Activated CD8-positive, alpha-beta memory T cell treated with anti-CD3 and anti-CD28 coated beads for 4 hours (primary cell): Measurements from ENCODE around the gene RAI1.
A peak's percentile ranks its signal among the peaks of the same experiment; 100 is the strongest.

Experiments used
- DNase-seq, 2 donors: peaks; one replicate each; pipeline ENCODE4 v3.0.0-alpha.2; 2020; ENCODE audit warnings: low read depth in 2 of 2

Gene RAI1

DNA sequence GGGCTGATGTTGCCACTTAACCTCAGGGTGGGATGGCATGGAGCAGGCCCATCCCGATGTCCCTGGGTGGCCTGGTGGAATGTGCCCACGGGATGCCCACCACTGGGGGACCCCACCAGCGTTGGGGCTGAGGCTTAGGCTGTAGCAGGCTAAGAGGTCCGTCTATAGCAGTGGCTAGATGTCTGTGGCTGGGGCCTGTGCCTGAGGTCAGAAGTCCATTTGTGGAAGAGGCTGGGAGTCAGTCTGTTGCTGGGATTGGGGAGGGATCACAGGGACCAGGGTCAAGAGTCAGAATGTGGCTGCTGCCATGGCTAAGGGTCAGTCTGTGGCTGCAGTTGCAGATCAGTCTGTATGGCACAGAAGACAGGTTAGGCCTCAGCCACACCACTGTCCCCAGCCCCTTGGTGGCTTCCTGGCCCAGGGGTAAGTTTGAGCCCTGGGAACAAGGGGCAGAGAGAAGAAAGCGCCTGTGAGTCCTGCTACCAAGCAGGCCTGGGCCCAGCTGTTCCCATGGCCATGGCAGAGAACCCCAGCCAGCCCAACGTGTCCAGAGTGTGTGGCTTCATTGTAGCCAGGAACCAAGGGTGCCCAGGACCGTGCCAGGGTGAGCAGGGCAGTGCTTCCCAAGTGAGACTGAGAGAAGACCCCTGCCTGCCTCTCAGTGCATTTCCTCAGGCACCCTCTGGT is 35.7 kb downstream of the RAI1 start:
- DNase-seq: no peak

DNA sequence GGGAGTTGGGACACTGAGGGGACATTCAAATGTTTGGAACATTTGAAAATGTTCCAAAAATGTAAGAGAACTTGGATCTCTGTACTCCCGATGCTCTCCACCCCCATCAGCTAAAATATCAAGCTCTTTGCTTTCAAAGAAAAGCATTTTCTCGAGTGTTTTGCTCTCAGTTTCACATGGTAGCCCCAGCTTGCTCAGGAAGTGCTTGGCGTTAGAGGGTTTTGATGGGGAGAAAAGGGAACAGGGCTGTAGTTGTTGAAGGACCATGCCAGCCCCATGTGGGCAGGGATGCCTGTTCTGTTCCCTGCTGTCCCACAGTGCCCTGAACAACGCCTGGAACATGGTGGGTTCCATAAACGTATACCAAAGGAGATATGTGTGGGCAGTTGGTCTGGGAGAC is 37.0 kb downstream of the RAI1 start:
- no peak for DNase-seq

DNA sequence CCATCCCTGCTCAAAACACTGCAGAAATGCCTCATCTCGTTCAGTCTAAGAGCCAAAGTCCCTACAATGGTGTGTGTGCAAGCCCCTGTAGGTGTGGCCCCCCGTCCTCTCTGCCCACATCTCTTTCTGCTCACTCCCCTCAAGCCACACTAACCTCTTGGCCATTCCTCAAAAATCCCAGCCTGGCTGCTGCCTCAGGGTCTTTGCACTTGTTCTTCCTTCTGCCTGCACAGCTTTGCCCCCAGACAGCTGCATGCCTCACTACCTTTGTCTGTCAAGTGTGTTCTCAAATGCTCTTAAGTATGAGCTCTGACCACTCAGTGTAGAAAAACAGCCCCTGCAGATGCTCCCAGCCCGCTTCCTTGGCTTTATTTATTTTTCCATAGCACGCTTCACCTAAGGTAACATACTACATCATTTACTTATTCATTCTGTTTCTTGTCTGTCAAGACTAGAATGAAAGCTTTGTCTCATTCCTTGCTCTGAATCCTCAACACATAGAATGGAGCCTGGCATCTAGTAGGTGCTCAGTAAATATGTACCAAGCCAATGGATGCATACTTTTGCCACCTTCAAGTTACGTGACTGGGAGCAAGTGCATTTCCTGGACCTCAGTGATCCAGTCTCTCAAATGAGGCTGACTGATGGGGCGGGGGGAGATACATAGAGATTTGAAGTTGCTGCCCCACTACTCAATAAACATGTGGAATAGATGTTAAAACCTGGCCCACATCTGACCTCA is 38.1 kb downstream of the RAI1 start:
- DNase-seq: no peak

DNA sequence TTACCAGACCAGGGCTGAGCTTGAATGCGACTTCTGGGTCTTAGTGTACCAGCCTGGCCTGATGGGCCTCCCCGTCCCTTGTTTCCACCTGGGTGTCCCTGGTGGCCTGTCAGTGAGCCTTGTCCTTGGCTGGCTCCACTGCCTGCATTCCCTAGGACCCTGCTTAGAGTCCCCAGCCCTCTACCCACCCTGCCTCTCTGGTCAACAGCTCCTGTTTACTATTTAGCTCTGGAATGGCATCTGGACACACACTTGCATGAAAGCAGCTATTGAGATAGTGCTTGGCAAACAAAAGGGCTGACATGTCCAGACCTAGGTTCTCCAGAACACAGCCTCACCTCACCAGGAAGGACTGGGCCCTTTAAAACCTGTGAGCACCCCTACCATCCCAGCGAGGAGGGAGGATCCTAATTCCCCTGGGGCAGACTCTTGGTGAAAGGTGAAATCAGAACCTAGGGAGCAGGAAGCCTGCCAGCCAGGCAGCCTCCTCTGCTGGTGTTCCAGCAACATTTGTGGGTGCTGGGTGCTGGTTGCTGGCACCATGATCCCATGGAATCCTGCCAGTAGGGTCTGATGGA is 38.8 kb downstream of the RAI1 start:
- no peak for DNase-seq

DNA sequence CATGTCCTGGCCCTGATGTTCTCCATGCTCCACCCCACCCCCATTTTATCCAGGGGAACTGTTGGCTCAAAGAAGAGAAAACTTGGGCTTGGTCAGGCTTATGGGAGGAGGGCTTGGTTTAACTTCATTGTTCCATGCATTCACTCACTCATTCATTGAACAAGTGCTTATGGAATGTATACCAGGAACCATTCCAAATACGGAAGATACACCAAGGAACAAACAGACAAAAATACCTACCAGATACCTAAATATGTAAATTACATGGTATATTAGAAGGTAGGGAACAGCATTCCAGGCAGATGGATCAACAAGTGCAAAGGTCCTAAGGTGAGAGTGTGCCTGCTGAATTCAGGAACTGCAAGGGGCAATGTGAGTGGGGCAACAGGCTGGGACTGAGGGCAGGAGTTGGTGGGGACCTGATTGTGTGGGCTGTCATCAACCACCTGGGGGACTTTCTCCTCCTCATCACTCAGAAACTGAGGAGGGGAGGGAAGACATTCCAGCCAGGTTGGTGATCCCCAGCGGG is 39.9 kb downstream of the RAI1 start:
- no peak for DNase-seq

DNA sequence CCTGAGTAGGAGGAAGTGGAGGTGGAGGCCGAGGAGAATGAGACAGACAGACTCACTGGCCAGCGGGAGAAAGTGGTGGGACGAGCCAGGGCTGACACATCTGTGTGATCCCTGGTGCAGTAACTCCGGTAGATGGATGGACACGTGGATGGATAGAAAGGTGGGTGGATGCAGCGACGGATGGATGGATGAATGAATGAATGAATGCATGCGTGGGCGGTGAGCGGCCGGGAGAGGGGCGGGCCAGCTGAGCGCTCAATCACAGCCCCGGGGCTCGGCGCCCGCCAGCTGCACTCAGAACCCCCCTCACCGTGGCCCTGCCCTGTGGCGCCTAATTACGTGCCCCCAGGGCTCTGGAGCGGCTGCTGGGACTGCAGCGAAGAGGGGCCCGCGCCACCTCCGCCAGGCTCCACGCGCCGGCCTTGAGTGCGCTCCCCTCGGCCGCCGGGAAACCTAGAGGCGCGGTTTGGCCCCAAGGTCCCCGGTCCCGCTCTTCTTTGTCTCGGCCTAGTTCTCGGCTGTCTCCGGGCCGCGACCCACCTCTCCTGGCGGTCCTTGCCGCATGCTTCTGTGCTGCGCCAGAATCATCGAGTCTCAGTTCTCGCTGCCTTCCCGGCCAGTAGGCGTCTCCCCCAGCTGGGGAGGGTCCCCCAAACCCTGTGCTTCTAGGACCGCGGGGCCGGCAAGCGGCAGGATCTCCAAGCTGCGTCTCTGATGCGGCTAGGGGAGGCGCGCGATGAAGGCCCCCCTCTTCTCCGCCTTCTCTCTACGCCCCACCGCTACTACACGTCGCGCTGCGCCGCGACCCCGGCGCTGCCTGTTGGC is 41.0 kb downstream of the RAI1 start:
- DNase-seq: no peak

DNA sequence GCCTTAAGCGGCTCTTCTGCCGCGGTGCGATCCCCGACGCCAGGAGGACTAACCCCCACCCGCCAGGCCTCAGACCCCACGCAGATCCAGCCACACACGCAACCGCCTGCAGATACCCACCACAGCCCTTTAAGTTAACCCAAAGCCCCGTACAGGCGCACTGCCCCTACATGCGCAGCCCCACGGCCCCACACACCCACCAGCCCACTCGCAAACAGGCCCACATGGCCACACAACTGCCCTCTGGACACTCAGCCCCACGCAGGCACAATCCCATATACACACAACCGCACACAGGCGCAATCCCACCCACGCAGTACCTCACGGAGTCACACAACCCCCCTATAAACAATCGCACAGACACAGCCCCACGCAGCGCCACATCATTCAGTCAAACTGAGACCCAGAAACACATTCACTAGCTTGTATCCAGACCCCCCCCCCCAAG is 41.7 kb downstream of the RAI1 start:
- DNase-seq: no peak

DNA sequence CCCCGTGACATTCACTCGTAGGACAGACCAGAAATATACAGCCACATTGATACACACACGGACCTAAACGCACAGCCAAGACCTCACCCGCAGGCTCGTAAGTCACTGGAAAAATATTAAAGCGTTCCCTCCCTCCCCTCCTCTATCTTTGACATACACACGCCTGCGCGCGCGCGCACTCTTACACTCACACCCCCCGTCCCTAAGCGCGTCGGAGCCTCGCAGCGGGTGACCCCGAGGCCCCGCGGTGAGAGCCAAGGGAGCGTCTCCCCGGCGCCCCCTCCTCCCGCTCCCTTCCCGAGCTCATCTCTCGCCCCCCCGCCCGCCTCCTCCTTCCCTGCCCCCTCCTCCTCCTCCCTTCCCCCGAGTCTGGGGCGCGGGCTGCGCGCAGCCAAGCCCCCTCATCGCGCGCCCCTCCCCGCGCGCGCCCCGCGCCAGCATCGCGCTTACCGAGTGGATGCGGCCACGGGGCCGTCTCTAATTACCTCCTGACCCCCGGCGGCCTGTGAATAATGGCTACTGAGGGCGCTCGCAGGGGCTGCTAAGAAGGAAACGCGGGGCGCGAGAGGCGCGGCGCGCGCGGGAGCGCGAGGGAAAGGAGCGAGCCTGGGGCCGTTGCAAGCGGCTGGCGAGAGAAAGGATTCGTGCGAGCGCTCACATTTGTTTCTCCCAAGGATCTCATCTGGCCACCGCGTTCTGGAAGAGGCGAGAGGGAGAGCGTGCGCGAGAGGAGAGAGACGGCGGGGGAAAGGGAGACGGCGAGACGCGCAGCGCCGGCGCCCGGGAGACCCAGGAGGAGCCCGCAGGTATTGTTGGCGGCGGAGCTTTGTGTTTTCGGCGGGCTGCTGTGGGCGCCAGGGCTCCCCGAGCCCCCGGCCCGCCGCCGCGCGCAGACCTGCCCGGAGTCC is 42.4 kb downstream of the RAI1 start:
- no peak for DNase-seq

DNA sequence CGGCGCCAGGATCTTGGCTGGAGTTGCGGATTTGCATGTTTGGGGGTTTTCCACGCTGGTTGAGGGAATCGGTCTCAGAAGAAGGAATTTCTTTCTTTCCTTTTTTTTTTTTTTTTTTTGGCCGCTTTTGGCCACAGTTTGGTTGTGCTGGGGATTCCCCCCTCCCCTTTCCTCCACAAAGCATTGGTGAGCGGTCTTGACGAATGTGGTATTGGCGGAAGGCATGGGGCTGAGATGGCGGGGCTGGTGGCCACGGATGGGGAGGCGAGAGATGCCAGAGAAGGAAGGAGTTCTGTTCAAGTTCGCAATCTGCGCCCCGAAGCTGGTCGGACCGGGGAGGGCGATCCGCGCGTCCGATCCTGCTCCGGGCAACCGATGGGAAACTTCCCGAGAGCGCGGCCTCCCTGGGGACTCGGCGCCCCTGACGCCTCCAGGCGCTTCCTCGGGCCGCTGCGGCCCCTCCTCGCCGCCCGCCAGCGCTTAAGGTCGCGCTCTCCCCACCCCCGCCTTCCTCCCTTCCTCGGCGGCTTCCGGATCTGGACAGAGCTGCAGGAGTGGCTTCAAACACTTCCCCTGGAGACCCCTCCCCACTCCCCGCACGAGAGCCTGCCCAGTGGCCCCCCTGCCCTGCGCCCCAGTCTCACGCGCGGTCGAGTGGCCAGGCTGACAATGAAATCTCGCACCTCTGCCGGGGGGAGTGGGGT is 43.2 kb downstream of the RAI1 start:
- DNase-seq: no peak

DNA sequence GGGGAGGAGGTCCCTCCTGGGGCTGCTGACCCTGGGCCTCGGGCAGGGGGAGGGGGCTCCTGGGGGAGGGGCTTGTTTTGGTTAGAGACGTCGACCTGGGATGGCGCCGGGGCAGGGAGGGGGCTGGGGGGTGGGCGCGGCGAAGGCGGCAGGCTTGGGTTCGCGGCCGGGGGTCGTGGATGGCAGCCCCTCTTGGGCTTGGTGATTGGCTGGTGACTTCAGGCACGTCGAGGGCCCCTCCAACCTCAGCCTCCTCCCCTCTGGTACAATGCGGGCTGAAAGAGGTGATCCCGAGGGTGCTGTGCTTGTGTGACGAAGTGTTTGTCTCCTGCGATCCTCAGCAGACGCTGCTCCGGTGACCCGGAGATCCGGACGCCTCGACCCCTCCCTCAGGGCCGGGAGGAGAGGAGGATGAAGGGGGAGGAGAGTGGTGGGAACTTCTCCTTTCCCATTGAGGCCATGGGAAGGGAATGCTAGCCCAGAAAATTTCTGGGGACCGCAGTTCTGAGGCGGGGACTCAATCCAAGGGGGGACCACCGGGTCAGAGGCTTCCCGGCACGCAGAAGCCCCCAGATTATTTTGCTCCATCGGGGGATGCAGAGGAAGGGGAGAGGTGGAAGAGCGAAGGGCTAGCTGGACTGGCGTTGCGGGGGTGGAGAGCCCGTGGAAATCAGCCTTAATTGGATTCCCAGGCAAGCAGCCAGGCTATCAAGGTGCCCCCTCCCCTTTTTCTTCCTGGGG is 43.9 kb downstream of the RAI1 start:
- DNase-seq: no peak

DNA sequence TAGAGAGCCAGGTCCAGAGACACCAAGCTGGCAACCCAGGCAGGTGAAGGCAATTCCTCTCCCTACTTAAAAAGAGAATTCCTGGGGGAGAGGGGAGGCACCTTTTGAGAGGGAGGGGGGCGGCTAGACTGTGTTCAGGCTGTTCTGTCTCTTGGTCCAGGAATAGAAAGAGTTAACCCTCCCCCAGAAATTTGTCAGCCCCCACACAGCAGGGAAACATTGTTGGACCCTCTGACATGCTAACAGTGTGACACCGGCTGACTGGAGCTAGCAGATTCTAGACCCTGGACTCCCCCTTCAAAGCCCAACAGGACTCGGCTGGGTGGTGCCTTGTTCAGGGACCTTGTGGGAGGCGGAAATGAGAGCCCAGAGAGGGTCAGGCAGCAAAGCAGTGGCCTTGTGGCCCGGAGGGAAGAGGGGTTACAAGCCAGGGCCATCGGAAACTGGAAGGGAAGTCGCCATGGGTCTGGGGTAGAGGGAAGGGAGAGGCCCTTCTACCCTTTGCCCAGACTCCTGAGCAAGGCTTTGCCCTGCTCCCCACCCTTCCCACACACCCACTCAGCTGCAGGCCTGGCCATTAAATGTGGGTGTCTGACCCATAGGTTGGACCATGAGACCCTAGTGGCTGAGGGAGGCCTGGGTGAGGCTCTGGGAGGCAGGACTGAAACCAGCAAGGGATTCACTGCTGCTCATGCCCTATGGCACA is 44.6 kb downstream of the RAI1 start:
- DNase-seq: no peak

DNA sequence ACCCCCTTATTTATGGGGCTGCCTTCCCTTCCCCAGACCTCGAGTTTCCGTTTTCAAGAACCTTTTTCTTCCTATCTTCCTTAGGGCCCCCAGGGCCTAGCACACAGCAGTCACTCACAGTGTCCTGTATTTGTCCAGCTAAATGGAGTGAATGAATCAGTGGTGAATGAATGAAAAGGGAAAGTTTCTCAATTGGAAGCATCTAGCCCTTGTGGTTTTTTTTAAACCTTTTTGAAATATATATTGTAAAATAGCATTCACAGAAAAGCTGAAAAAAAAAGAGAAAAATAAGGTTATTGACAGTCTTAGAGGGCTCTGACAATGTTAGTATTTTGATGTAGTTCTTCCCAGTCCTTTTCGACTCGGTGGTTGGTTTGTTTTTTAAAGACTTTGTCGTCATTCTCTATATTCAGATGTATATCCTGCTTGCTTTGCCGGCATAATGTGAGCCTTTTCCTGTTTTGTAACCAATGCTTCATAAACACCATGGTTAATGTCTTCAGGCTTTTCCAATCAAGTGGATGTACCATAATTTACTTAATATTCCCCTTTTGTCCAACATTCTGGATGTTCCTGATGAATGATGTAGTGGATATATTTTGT is 45.3 kb downstream of the RAI1 start:
- no peak for DNase-seq

DNA sequence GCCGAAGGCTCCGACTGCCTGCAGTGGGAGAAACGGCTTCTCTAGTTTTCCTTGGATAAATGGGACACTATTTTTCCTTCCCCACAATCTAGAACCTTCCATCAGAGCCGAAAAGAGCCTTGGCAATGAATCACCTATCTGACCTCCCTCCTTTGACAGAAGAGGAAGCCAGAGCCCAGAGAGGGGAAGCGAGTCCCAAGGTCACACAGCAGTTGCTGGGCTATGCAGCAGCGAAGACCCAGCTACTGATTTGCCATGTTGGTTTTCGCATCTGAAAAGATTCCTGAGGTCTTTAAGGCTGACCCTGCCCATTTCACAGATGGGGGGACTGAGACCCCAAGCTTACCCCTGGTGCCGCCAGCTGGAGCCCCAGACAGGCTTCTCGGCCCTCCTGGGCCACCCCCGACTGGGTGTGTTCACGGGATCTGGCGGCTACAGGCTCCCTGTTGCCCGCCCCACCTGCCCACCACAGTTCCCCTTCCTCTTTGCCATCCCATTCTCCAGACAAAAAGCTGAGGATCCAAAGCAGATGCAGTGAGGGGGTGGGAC is 45.9 kb downstream of the RAI1 start:
- no peak for DNase-seq

DNA sequence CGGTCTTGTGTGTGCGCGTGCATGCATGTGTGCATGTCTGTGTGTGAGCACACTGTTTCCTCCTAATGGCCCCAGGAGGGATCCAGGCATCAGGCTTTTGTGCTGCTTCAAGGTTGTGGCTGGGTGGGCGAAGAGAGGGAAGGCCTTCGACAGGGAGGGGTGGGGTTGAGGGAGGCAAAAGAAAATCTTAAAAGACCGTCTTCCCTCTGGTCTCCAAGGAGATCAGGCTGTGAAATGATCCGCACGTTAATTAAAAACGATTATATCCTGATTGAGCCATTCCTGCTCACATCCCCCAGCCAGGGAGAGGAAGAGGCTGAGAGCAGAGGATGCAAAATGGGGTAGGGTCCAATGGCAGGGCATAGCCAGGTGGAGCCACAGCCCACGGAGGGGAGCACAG is 46.9 kb downstream of the RAI1 start:
- no peak for DNase-seq

DNA sequence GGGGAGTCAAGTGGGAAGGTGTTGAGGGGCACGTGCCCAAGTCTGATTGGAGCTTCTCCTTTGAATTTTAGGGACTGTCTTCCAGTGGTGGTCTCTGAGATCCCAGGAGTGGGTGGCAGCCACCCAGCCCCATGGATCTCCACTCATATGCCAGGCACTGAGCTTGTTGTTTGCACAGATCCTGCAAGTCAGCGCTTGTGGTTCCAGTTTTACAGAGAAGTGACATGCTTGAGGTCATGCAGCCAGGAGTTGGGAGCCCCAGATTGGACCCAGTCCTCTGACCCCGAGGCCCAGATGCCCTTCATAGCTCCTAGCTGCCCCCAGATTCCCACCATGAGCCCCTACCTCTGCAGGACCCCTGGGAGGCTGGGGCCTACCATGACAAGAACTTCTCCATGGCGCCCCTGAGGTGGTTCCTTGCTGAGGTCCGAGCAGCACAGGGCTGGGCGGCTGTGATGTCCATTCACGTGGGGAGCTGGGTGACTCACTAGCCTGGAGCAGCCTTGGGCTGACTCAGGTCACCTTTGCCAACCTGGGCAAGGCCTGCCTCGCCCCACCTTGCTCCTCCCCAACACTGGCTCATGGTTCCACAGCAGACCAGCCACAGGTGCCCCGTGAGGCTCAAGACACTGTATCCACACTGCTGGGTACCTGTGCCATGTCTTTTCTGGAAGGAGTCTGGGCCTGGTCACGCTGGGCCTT is 47.4 kb downstream of the RAI1 start:
- DNase-seq: no peak

DNA sequence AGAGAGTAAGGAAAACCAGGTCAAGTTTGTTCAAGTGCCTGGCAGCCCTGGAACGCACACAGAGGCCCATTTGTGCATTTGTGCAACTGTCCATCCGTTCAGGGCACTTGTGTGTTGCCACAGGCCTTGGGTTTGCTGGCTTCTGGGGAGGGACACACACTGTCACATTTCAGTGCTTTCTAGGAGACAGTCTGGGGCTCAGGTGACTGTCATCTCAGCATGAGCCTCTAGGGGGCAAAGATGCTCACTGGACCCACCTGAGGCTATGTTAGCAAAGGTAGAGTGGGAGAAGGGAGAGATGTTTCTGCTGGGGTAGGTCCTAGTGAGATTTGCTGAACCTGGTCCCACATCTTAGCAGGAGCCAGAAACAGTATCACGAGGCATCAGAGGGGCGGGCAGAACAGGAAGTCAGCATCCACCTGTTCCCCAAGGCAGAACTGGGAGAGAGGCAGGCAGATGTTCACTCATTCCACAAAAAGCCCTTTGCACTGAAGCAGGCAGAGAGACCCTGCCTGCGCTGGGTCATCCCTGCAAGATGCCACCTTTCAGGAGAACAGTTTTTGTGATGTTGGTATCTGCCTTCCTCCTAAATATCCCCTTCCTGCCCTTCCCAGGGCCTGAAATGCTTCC is 48.5 kb downstream of the RAI1 start:
- peak; percentile 32 to 39 for DNase-seq

DNA sequence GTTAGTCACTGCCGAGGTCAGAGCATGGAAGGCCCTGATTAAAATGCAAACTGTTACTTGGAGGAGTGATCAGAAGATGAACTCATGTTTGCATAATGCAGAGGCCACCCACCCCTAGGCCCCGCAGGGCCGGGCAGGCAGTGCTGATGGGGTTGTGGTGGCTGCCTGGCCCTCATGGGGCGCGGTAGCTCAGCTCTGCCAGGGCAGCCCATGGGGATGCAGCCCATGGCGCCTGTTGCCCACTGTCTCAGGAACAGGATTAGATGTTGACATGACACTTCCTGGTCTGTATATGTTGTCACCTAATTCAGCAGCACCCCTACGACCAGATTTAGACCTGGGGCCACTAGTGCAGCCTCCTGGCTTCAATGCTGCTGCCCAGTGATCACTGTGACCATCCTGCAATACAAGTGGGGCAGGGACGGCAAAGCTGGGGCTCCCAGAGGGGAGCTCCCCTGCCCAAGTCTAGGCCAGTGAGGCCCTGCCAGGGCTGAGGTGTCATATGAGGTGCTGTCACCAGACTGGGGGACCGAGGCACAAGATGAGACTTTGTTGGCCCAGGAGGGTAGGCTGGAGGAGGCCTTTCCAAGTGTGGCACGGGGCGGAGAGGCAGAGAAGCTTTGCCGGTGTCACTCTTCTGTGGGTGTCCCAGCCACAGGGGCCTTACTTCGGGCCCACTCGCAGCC is 49.1 kb downstream of the RAI1 start:
- no peak for DNase-seq
